ENCODE measurements around the gene PUM1.
A peak's percentile ranks its signal among the peaks of the same experiment; 100 is the strongest.

PUM1 gene

DNA sequence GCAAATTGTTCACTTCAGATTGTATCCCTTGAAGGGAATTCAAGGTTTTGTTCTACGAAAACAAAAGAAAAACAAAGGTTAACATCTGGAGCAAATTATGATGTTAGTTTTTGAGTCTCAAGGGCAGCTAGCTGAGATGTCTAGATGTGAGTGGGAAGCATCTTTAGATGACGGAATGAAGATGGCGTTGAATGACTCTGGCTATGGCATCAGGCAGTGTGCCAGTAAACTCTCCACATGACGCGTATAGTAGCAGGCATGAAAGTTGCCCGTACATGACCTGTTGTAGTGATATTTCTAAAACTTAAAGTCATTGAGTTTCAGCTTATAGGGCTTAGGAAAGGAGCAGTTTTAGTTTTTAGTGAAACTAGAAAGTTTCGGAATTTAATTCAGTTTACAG, 144.7 kb downstream of the PUM1 start:
- Histone ChIP-seq H3K36me3 (replicated peaks in 1 of 2; ENCODE audit: control insufficient read depth in 2 of 2, insufficient read depth in 2 of 2, low read length in 2 of 2) (no peaks in the 10 kb centered on the region), H3K4ac (ENCODE audit: low read length) (no peak overlapping the region), H3K4me2 (ENCODE audit: insufficient read depth, low read length, poor library complexity, severe bottlenecking) (no peak overlapping the region), H2BK5ac (ENCODE audit: low read length) (no peak overlapping the region), H3K9me3 (replicated peaks in 1 of 2; ENCODE audit: control insufficient read depth in 2 of 2, insufficient read depth in 1 of 2, low read depth in 1 of 2, low read length in 2 of 2) (no peaks in the 10 kb centered on the region), H3K14ac (ENCODE audit: low read length) (no peak overlapping the region), H2BK15ac (ENCODE audit: low read length) (no peak overlapping the region), H3K23ac (ENCODE audit: low read depth, low read length, poor library complexity) (no peak overlapping the region), H4K8ac (ENCODE audit: low read depth, low read length) (no peak overlapping the region), H3K4me1 (ENCODE audit: control insufficient read depth in 2 of 2, insufficient read depth in 1 of 2, low read depth in 1 of 2, low read length in 2 of 2) (no peaks in the 10 kb centered on the region), H3K27me3 (ENCODE audit: control insufficient read depth in 3 of 3, insufficient read depth in 3 of 3, low read depth in 1 of 3, low read length in 3 of 3) (no peaks in the 10 kb centered on the region), H2BK12ac (ENCODE audit: low read length) (no peak overlapping the region), H3K9ac (ENCODE audit: low read depth, low read length, poor library complexity) (no peak overlapping the region), H2AK5ac (ENCODE audit: low read depth, low read length) (no peak overlapping the region), H4K91ac (ENCODE audit: low read depth, low read length, poor library complexity) (no peak overlapping the region), H2BK120ac (ENCODE audit: low read depth, low read length) (no peak overlapping the region), H2AFZ (ENCODE audit: low read length) (no peak overlapping the region), H3K4me3 (ENCODE audit: low read length in 2 of 2) (no peak overlapping the region), H3K27ac (replicated peaks; ENCODE audit: low read length) (no peak overlapping the region), H3K79me1 (ENCODE audit: low read depth, low read length) (no peaks in the 10 kb centered on the region), H3K18ac (ENCODE audit: low read length) (no peak overlapping the region)
- no CpG with 5 or more reads among the region's 7 CpGs for WGBS, 2 donors (ENCODE audit: extremely low coverage in 2 of 2, insufficient read length in 2 of 2, insufficient replicate concordance in 1 of 2)
- no peak for DNase-seq (ENCODE audit: low spot score)

DNA sequence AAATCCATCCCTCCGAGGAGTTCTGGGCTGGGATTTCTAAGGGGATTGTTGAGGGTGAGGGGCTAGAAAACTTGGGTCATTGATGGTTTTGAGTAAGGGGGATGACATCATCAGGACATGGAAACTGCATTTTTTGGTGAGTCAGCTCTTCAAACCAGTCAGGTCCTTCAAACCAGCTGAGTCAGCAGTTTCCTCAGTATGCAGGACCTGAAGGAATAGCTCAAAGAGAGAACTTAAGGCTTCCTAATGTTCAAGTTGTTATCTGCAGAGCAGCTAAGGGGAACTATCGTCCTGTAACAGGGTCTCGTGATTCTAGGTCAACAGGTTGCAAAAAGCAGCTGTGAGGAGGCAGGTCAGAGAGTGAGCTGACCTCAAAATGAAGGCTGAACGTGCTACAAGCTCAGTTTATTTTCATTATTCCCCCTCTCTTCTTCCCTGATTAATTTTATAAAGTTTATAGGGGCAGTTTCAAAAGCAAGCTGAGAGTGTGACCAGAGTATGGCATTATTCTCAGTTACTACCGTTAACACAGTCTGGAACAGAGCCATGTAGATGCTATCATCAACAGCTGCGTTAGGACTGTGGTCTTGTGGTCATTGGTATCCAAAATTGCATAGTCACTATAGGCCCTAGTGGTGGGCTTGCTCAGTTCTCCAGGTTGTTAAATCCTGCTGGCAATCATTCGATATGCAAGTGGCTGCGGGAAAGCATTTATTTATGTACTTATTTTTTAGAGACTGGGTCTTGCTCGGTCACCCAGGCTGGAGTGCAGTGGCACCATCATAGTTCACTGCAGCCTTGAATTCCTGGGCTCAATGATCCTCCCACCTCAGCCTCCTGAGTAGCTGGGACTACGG, 146.3 kb downstream of the PUM1 start:
- H3K14ac ChIP-seq (ENCODE audit: low read length), result no peak overlapping the region
- no peaks in the 10 kb centered on the region for H3K79me1 ChIP-seq (ENCODE audit: low read depth, low read length)
- H2BK120ac ChIP-seq (ENCODE audit: low read depth, low read length), result no peak overlapping the region
- H4K8ac ChIP-seq (ENCODE audit: low read depth, low read length), result no peak overlapping the region
- H3K36me3 ChIP-seq (replicated peaks in 1 of 2; ENCODE audit: control insufficient read depth in 2 of 2, insufficient read depth in 2 of 2, low read length in 2 of 2), result no peaks in the 10 kb centered on the region
- no peak overlapping the region for H2BK5ac ChIP-seq (ENCODE audit: low read length)
- H3K9me3 ChIP-seq (replicated peaks in 1 of 2; ENCODE audit: control insufficient read depth in 2 of 2, insufficient read depth in 1 of 2, low read depth in 1 of 2, low read length in 2 of 2), result no peaks in the 10 kb centered on the region
- H2BK15ac ChIP-seq (ENCODE audit: low read length), result no peak overlapping the region
- no peak overlapping the region for H2BK12ac ChIP-seq (ENCODE audit: low read length)
- no peak overlapping the region for H3K4me3 ChIP-seq (ENCODE audit: low read length in 2 of 2)
- no peak overlapping the region for H3K27ac ChIP-seq (replicated peaks; ENCODE audit: low read length)
- no peaks in the 10 kb centered on the region for H3K27me3 ChIP-seq (ENCODE audit: control insufficient read depth in 3 of 3, insufficient read depth in 3 of 3, low read depth in 1 of 3, low read length in 3 of 3)
- H3K4me2 ChIP-seq (ENCODE audit: insufficient read depth, low read length, poor library complexity, severe bottlenecking), result no peak overlapping the region
- no peak overlapping the region for H3K4ac ChIP-seq (ENCODE audit: low read length)
- WGBS, 2 donors (ENCODE audit: extremely low coverage in 2 of 2, insufficient read length in 2 of 2, insufficient replicate concordance in 1 of 2), result no CpG with 5 or more reads among the region's 10 CpGs
- no peak overlapping the region for H2AFZ ChIP-seq (ENCODE audit: low read length)
- no peaks in the 10 kb centered on the region for H3K4me1 ChIP-seq (ENCODE audit: control insufficient read depth in 2 of 2, insufficient read depth in 1 of 2, low read depth in 1 of 2, low read length in 2 of 2)
- H3K23ac ChIP-seq (ENCODE audit: low read depth, low read length, poor library complexity), result no peak overlapping the region
- no peak overlapping the region for H3K18ac ChIP-seq (ENCODE audit: low read length)
- H2AK5ac ChIP-seq (ENCODE audit: low read depth, low read length), result no peak overlapping the region
- DNase-seq (ENCODE audit: low spot score), result no peak
- H3K9ac ChIP-seq (ENCODE audit: low read depth, low read length, poor library complexity), result no peak overlapping the region
- H4K91ac ChIP-seq (ENCODE audit: low read depth, low read length, poor library complexity), result no peak overlapping the region

DNA sequence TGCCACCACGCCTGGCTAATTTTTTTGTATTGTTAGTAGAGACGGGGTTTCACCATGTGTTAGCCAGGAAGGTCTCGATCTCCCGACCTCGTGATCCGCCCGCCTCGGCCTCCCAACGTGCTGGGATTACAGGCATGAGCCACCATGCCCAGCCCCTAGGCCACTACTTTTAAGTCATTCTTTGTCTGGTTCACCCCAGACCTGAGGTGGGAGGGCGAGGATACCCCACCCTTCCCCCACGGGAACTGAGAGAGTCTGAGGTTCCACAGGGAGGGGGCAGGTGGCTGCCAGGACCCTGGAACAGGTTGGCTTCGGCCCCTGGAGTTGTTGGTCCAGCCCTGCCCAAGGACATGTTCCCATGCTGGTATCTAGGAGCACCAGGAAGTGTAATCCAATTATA, 149.2 kb downstream of the PUM1 start:
- Histone ChIP-seq H3K27ac (replicated peaks; ENCODE audit: low read length) (no peak overlapping the region), H3K4me3 (ENCODE audit: low read length in 2 of 2) (no peak overlapping the region)

DNA sequence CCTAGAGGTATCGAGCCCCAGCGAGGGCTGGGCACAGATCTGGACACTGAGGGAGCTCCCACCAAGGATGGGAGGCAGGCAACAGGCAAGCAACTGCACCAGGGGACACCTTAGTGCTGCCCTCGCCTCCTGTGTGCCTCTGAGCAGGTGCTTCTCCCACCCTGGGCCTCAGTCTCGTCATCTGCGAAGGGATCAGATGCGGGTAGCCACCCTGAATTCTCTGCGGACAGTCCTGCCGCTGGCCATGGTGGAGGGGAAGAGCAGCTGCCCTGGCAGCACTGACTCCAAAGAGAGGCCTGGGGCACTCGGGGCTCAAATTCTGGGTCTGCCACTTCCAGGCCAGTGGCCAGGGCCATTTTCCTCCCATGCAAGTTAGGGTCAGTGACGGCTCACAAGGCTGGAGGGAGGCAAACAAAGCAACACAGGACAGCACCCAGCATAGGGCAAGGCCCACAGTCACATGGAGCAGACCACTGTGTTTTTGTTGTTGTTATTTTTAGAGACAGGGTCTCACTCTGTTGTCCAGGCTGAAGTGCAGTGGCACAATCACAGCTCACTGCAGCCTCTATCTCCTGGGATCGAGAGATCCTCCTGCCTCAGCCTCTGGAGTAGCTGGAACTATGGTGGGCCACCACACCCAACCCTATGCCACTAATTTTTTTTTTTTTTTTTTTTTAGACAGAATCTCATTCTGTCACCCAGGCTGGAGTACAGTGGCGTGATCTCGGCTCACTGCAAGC, 149.9 kb downstream of the PUM1 start:
- Histone ChIP-seq H3K4me2 (ENCODE audit: insufficient read depth, low read length, poor library complexity, severe bottlenecking) (no peak overlapping the region), H4K8ac (ENCODE audit: low read depth, low read length) (no peak overlapping the region), H3K27me3 (ENCODE audit: control insufficient read depth in 3 of 3, insufficient read depth in 3 of 3, low read depth in 1 of 3, low read length in 3 of 3) (no peaks in the 10 kb centered on the region), H3K27ac (replicated peaks; ENCODE audit: low read length) (no peak overlapping the region), H3K14ac (ENCODE audit: low read length) (no peak overlapping the region), H3K18ac (ENCODE audit: low read length) (peak overlapping the region; percentile 86), H2AFZ (ENCODE audit: low read length) (no peak overlapping the region), H3K4me3 (ENCODE audit: low read length in 2 of 2) (no peak overlapping the region), H2BK15ac (ENCODE audit: low read length) (peak overlapping the region; percentile 67), H2AK5ac (ENCODE audit: low read depth, low read length) (peak overlapping the region; percentile 92), H3K4ac (ENCODE audit: low read length) (peak overlapping the region; percentile 18), H3K4me1 (ENCODE audit: control insufficient read depth in 2 of 2, insufficient read depth in 1 of 2, low read depth in 1 of 2, low read length in 2 of 2) (peaks cover 3 to 4% of the 10 kb centered on the region in 2 donors), H3K23ac (ENCODE audit: low read depth, low read length, poor library complexity) (no peak overlapping the region), H2BK120ac (ENCODE audit: low read depth, low read length) (no peak overlapping the region), H2BK12ac (ENCODE audit: low read length) (peak overlapping the region; percentile 86), H3K79me1 (ENCODE audit: low read depth, low read length) (no peaks in the 10 kb centered on the region), H4K91ac (ENCODE audit: low read depth, low read length, poor library complexity) (no peak overlapping the region), H3K36me3 (replicated peaks in 1 of 2; ENCODE audit: control insufficient read depth in 2 of 2, insufficient read depth in 2 of 2, low read length in 2 of 2) (no peaks in the 10 kb centered on the region), H3K9me3 (replicated peaks in 1 of 2; ENCODE audit: control insufficient read depth in 2 of 2, insufficient read depth in 1 of 2, low read depth in 1 of 2, low read length in 2 of 2) (no peaks in the 10 kb centered on the region), H2BK5ac (ENCODE audit: low read length) (no peak overlapping the region), H3K9ac (ENCODE audit: low read depth, low read length, poor library complexity) (no peak overlapping the region)
- WGBS, 2 donors (ENCODE audit: extremely low coverage in 2 of 2, insufficient read length in 2 of 2, insufficient replicate concordance in 1 of 2), result no CpG with 5 or more reads among the region's 13 CpGs
- no peak for DNase-seq (ENCODE audit: low spot score)

More for the DNA sequence above, 149.2 kb downstream of the PUM1 start:
- Histone ChIP-seq H3K79me1 (ENCODE audit: low read depth, low read length) (no peaks in the 10 kb centered on the region), H4K91ac (ENCODE audit: low read depth, low read length, poor library complexity) (no peak overlapping the region), H2AFZ (ENCODE audit: low read length) (no peak overlapping the region), H2AK5ac (ENCODE audit: low read depth, low read length) (no peak overlapping the region), H3K18ac (ENCODE audit: low read length) (no peak overlapping the region), H3K4me2 (ENCODE audit: insufficient read depth, low read length, poor library complexity, severe bottlenecking) (no peak overlapping the region), H3K4ac (ENCODE audit: low read length) (no peak overlapping the region), H2BK5ac (ENCODE audit: low read length) (no peak overlapping the region), H3K4me1 (ENCODE audit: control insufficient read depth in 2 of 2, insufficient read depth in 1 of 2, low read depth in 1 of 2, low read length in 2 of 2) (no peaks in the 10 kb centered on the region), H3K9me3 (replicated peaks in 1 of 2; ENCODE audit: control insufficient read depth in 2 of 2, insufficient read depth in 1 of 2, low read depth in 1 of 2, low read length in 2 of 2) (no peaks in the 10 kb centered on the region), H3K9ac (ENCODE audit: low read depth, low read length, poor library complexity) (no peak overlapping the region), H3K36me3 (replicated peaks in 1 of 2; ENCODE audit: control insufficient read depth in 2 of 2, insufficient read depth in 2 of 2, low read length in 2 of 2) (no peaks in the 10 kb centered on the region), H2BK120ac (ENCODE audit: low read depth, low read length) (no peak overlapping the region), H3K23ac (ENCODE audit: low read depth, low read length, poor library complexity) (no peak overlapping the region), H3K14ac (ENCODE audit: low read length) (no peak overlapping the region), H4K8ac (ENCODE audit: low read depth, low read length) (no peak overlapping the region), H2BK15ac (ENCODE audit: low read length) (no peak overlapping the region), H3K27me3 (ENCODE audit: control insufficient read depth in 3 of 3, insufficient read depth in 3 of 3, low read depth in 1 of 3, low read length in 3 of 3) (no peaks in the 10 kb centered on the region), H2BK12ac (ENCODE audit: low read length) (no peak overlapping the region)
- DNase-seq (ENCODE audit: low spot score), result no peak
- WGBS, 2 donors (ENCODE audit: extremely low coverage in 2 of 2, insufficient read length in 2 of 2, insufficient replicate concordance in 1 of 2), result no CpG with 5 or more reads among the region's 12 CpGs
